ENCODE data around the gene EDDM13.
"Not testable (repeated sequence)": the region's sequence is repeated elsewhere in the genome, so short reads cannot be mapped to it uniquely, and the experiment has no call there.

The EDDM13 gene

GRCh38 chr19:56261932-56262331 is 10.6 kb upstream of the EDDM13 start:
- not testable (repeated sequence) for H3K9ac ChIP-seq (ENCODE audit: low read length in 2 of 2); H3K4me1 ChIP-seq (ENCODE audit: control insufficient read depth, insufficient read depth, low read length); H3K27ac ChIP-seq (ENCODE audit: low read length); H3K36me3 ChIP-seq (ENCODE audit: control insufficient read depth in 2 of 2, insufficient read depth in 2 of 2, low read length in 2 of 2); H3K9me3 ChIP-seq (ENCODE audit: control insufficient read depth in 2 of 2, low read length in 2 of 2); H3K4me3 ChIP-seq (ENCODE audit: low read length in 2 of 2); H3K27me3 ChIP-seq (ENCODE audit: control insufficient read depth in 1 of 2, insufficient read depth in 2 of 2, low read length in 2 of 2)

- Histone ChIP-seq H3K9me3 (ENCODE audit: control insufficient read depth in 2 of 2, low read length in 2 of 2) (no peaks in the 10 kb centered on the region), H3K9ac (ENCODE audit: low read length in 2 of 2) (no peak overlapping the region), H3K27me3 (ENCODE audit: control insufficient read depth in 1 of 2, insufficient read depth in 2 of 2, low read length in 2 of 2) (peaks cover 0 to 2% of the 10 kb centered on the region in 2 donors), H3K4me3 (ENCODE audit: low read length in 2 of 2) (no peak overlapping the region), H3K27ac (ENCODE audit: low read length) (no peak overlapping the region), H3K4me1 (ENCODE audit: control insufficient read depth, insufficient read depth, low read length) (no peaks in the 10 kb centered on the region), H3K36me3 (ENCODE audit: control insufficient read depth in 2 of 2, insufficient read depth in 2 of 2, low read length in 2 of 2) (no peaks in the 10 kb centered on the region)
Measured at GRCh38 chr19:56263319-56263718, 9.2 kb upstream of the EDDM13 start.

GRCh38 chr19:56266051-56266450 is 6.5 kb upstream of the EDDM13 start:
- H3K27me3 ChIP-seq (ENCODE audit: control insufficient read depth in 1 of 2, insufficient read depth in 2 of 2, low read length in 2 of 2), result no peaks in the 10 kb centered on the region
- no peak overlapping the region for H3K4me3 ChIP-seq (ENCODE audit: low read length in 2 of 2)
- H3K4me1 ChIP-seq (ENCODE audit: control insufficient read depth, insufficient read depth, low read length), result no peaks in the 10 kb centered on the region
- H3K9ac ChIP-seq (ENCODE audit: low read length in 2 of 2), result no peak overlapping the region
- no peak overlapping the region for H3K27ac ChIP-seq (ENCODE audit: low read length)
- no peaks in the 10 kb centered on the region for H3K36me3 ChIP-seq (ENCODE audit: control insufficient read depth in 2 of 2, insufficient read depth in 2 of 2, low read length in 2 of 2)
- no peaks in the 10 kb centered on the region for H3K9me3 ChIP-seq (ENCODE audit: control insufficient read depth in 2 of 2, low read length in 2 of 2)

- H3K9me3 ChIP-seq (ENCODE audit: control insufficient read depth in 2 of 2, low read length in 2 of 2), result no peaks in the 10 kb centered on the region
- H3K4me3 ChIP-seq (ENCODE audit: low read length in 2 of 2), result no peak overlapping the region
- no peaks in the 10 kb centered on the region for H3K4me1 ChIP-seq (ENCODE audit: control insufficient read depth, insufficient read depth, low read length)
- H3K27me3 ChIP-seq (ENCODE audit: control insufficient read depth in 1 of 2, insufficient read depth in 2 of 2, low read length in 2 of 2), result no peaks in the 10 kb centered on the region
- no peaks in the 10 kb centered on the region for H3K36me3 ChIP-seq (ENCODE audit: control insufficient read depth in 2 of 2, insufficient read depth in 2 of 2, low read length in 2 of 2)
- no peak overlapping the region for H3K27ac ChIP-seq (ENCODE audit: low read length)
- no peak overlapping the region for H3K9ac ChIP-seq (ENCODE audit: low read length in 2 of 2)
Measured at GRCh38 chr19:56269348-56269747, 3.2 kb upstream of the EDDM13 start.

GRCh38 chr19:56270676-56271075 is 1.9 kb upstream of the EDDM13 start:
- no peaks in the 10 kb centered on the region for H3K9me3 ChIP-seq (ENCODE audit: control insufficient read depth in 2 of 2, low read length in 2 of 2)
- H3K27ac ChIP-seq (ENCODE audit: low read length), result no peak overlapping the region
- no peaks in the 10 kb centered on the region for H3K27me3 ChIP-seq (ENCODE audit: control insufficient read depth in 1 of 2, insufficient read depth in 2 of 2, low read length in 2 of 2)
- no peaks in the 10 kb centered on the region for H3K4me1 ChIP-seq (ENCODE audit: control insufficient read depth, insufficient read depth, low read length)
- no peak overlapping the region for H3K9ac ChIP-seq (ENCODE audit: low read length in 2 of 2)
- no peak overlapping the region for H3K4me3 ChIP-seq (ENCODE audit: low read length in 2 of 2)
- no peaks in the 10 kb centered on the region for H3K36me3 ChIP-seq (ENCODE audit: control insufficient read depth in 2 of 2, insufficient read depth in 2 of 2, low read length in 2 of 2)

- Histone ChIP-seq H3K27ac (ENCODE audit: low read length) (no peak overlapping the region), H3K4me1 (ENCODE audit: control insufficient read depth, insufficient read depth, low read length) (no peaks in the 10 kb centered on the region), H3K4me3 (ENCODE audit: low read length in 2 of 2) (no peak overlapping the region), H3K9ac (ENCODE audit: low read length in 2 of 2) (no peak overlapping the region), H3K9me3 (ENCODE audit: control insufficient read depth in 2 of 2, low read length in 2 of 2) (no peaks in the 10 kb centered on the region), H3K36me3 (ENCODE audit: control insufficient read depth in 2 of 2, insufficient read depth in 2 of 2, low read length in 2 of 2) (no peaks in the 10 kb centered on the region), H3K27me3 (ENCODE audit: control insufficient read depth in 1 of 2, insufficient read depth in 2 of 2, low read length in 2 of 2) (no peaks in the 10 kb centered on the region)
Measured at GRCh38 chr19:56271151-56271550, 1.4 kb upstream of the EDDM13 start.

GRCh38 chr19:56273563-56274117 is 1.1 kb downstream of the EDDM13 start:
- Histone ChIP-seq H3K27me3 (ENCODE audit: control insufficient read depth in 1 of 2, insufficient read depth in 2 of 2, low read length in 2 of 2) (no peaks in the 10 kb centered on the region), H3K27ac (ENCODE audit: low read length) (no peak overlapping the region), H3K9me3 (ENCODE audit: control insufficient read depth in 2 of 2, low read length in 2 of 2) (peaks cover 0 to 2% of the 10 kb centered on the region in 2 donors), H3K36me3 (ENCODE audit: control insufficient read depth in 2 of 2, insufficient read depth in 2 of 2, low read length in 2 of 2) (no peaks in the 10 kb centered on the region), H3K9ac (ENCODE audit: low read length in 2 of 2) (no peak overlapping the region), H3K4me3 (ENCODE audit: low read length in 2 of 2) (no peak overlapping the region), H3K4me1 (ENCODE audit: control insufficient read depth, insufficient read depth, low read length) (no peaks in the 10 kb centered on the region)

GRCh38 chr19:56282809-56283208 is 10.3 kb downstream of the EDDM13 start:
- Histone ChIP-seq H3K36me3 (ENCODE audit: control insufficient read depth in 2 of 2, insufficient read depth in 2 of 2, low read length in 2 of 2) (peaks cover 0 to 2% of the 10 kb centered on the region in 2 donors), H3K4me3 (ENCODE audit: low read length in 2 of 2) (no peak overlapping the region), H3K4me1 (ENCODE audit: control insufficient read depth, insufficient read depth, low read length) (no peaks in the 10 kb centered on the region), H3K9me3 (ENCODE audit: control insufficient read depth in 2 of 2, low read length in 2 of 2) (no peaks in the 10 kb centered on the region), H3K9ac (ENCODE audit: low read length in 2 of 2) (no peak overlapping the region), H3K27ac (ENCODE audit: low read length) (no peak overlapping the region), H3K27me3 (ENCODE audit: control insufficient read depth in 1 of 2, insufficient read depth in 2 of 2, low read length in 2 of 2) (no peaks in the 10 kb centered on the region)

GRCh38 chr19:56284746-56285145 is 12.2 kb downstream of the EDDM13 start:
- peaks cover 0 to 2% of the 10 kb centered on the region in 2 donors for H3K36me3 ChIP-seq (ENCODE audit: control insufficient read depth in 2 of 2, insufficient read depth in 2 of 2, low read length in 2 of 2)

GRCh38 chr19:56290104-56290503 is 17.6 kb downstream of the EDDM13 start:
- H3K4me3 ChIP-seq (ENCODE audit: low read length in 2 of 2), result no peak overlapping the region
- no peaks in the 10 kb centered on the region for H3K27me3 ChIP-seq (ENCODE audit: control insufficient read depth in 1 of 2, insufficient read depth in 2 of 2, low read length in 2 of 2)
- no peaks in the 10 kb centered on the region for H3K4me1 ChIP-seq (ENCODE audit: control insufficient read depth, insufficient read depth, low read length)
- no peak overlapping the region for H3K27ac ChIP-seq (ENCODE audit: low read length)
- peaks cover 0 to 2% of the 10 kb centered on the region in 2 donors for H3K9me3 ChIP-seq (ENCODE audit: control insufficient read depth in 2 of 2, low read length in 2 of 2)
- H3K36me3 ChIP-seq (ENCODE audit: control insufficient read depth in 2 of 2, insufficient read depth in 2 of 2, low read length in 2 of 2), result peaks cover 8 to 9% of the 10 kb centered on the region in 2 donors
- no peak overlapping the region for H3K9ac ChIP-seq (ENCODE audit: low read length in 2 of 2)

More at GRCh38 chr19:56284746-56285145, 12.2 kb downstream of the EDDM13 start:
- Histone ChIP-seq H3K27ac (ENCODE audit: low read length) (no peak overlapping the region), H3K4me3 (ENCODE audit: low read length in 2 of 2) (no peak overlapping the region), H3K4me1 (ENCODE audit: control insufficient read depth, insufficient read depth, low read length) (no peaks in the 10 kb centered on the region), H3K27me3 (ENCODE audit: control insufficient read depth in 1 of 2, insufficient read depth in 2 of 2, low read length in 2 of 2) (no peaks in the 10 kb centered on the region), H3K9ac (ENCODE audit: low read length in 2 of 2) (no peak overlapping the region), H3K9me3 (ENCODE audit: control insufficient read depth in 2 of 2, low read length in 2 of 2) (peaks cover 0 to 2% of the 10 kb centered on the region in 2 donors)

GRCh38 chr19:56291867-56292266 is 19.3 kb downstream of the EDDM13 start:
- peaks cover 8 to 10% of the 10 kb centered on the region in 2 donors for H3K36me3 ChIP-seq (ENCODE audit: control insufficient read depth in 2 of 2, insufficient read depth in 2 of 2, low read length in 2 of 2)
- H3K27ac ChIP-seq (ENCODE audit: low read length), result no peak overlapping the region
- H3K9me3 ChIP-seq (ENCODE audit: control insufficient read depth in 2 of 2, low read length in 2 of 2), result peaks cover 0 to 2% of the 10 kb centered on the region in 2 donors
- H3K9ac ChIP-seq (ENCODE audit: low read length in 2 of 2), result no peak overlapping the region
- H3K27me3 ChIP-seq (ENCODE audit: control insufficient read depth in 1 of 2, insufficient read depth in 2 of 2, low read length in 2 of 2), result no peaks in the 10 kb centered on the region
- H3K4me3 ChIP-seq (ENCODE audit: low read length in 2 of 2), result no peak overlapping the region
- H3K4me1 ChIP-seq (ENCODE audit: control insufficient read depth, insufficient read depth, low read length), result no peaks in the 10 kb centered on the region

Measured in stomach smooth muscle (tissue), 2 donors.